CD14-positive monocyte (primary cell): ENCODE data around the gene MACROD1. TPM values are rescaled to one million over a fixed set of nuclear protein-coding genes. Genes with fewer than 3 reads are reported as not detected.

ENCODE experiments used
- DNase-seq, 3 donors: peaks; one replicate each; pipeline ENCODE4 v3.0.0-alpha.2; 2011 to 2022
- H2AFZ ChIP-seq: 2 replicates; pipeline ENCODE4 v1.6.0; 2012; ENCODE audit warnings: mild to moderate bottlenecking, low read depth, low read length, inconsistent platforms; ENCODE audit not compliant: insufficient read depth, poor library complexity, severe bottlenecking
- H3K27ac ChIP-seq, 2 donors: 1 replicate in 1 of 2; 2 replicates in 1 of 2; pipeline ENCODE4 v1.5.1; 2012 to 2013; ENCODE audit warnings: low read length in 2 of 2, control low read depth in 1 of 2, inconsistent platforms in 1 of 2, low read depth in 1 of 2, mild to moderate bottlenecking in 1 of 2
- H3K27me3 ChIP-seq, 2 donors: one replicate each; pipeline versions ENCODE4 v1.6.0 to v1.6.1; 2011 to 2013; ENCODE audit warnings: low read length in 2 of 2; ENCODE audit not compliant: control insufficient read depth in 2 of 2, insufficient read depth in 2 of 2
- H3K36me3 ChIP-seq, 2 donors: replicated peaks in 1 of 2; 1 replicate in 1 of 2; 2 replicates in 1 of 2; pipeline versions ENCODE4 v1.5.1 to v1.6.1; 2012 to 2013; ENCODE audit warnings: low read length in 2 of 2, control low read depth in 1 of 2, inconsistent platforms in 1 of 2, mild to moderate bottlenecking in 1 of 2; ENCODE audit not compliant: insufficient read depth in 2 of 2, control insufficient read depth in 1 of 2
- H3K4me1 ChIP-seq, 2 donors: 1 replicate in 1 of 2; 2 replicates in 1 of 2; pipeline versions ENCODE4 v1.5.1 to v1.6.1; 2012 to 2013; ENCODE audit warnings: low read length in 2 of 2, control low read depth in 1 of 2, inconsistent platforms in 1 of 2, mild to moderate bottlenecking in 1 of 2, moderate library complexity in 1 of 2; ENCODE audit not compliant: insufficient read depth in 2 of 2, control insufficient read depth in 1 of 2
- H3K4me2 ChIP-seq: replicated peaks from 2 replicates; pipeline ENCODE3; 2012; ENCODE audit warnings: low read length, moderate library complexity, mild to moderate bottlenecking; ENCODE audit not compliant: poor library complexity, severe bottlenecking; ENCODE audit errors: extremely low read depth
- H3K4me3 ChIP-seq, 3 experiments: fragments of 200-600 bp in 1 of 3; sonication (generic) in 1 of 3; replicated peaks in 1 of 3; 1 replicate in 2 of 3; 2 replicates in 1 of 3; pipeline ENCODE4 v1.5.1; 2011 to 2013; ENCODE audit warnings: low read length in 3 of 3, mild to moderate bottlenecking in 3 of 3, control low read depth in 2 of 3, low read depth in 2 of 3, inconsistent platforms in 1 of 3, moderate library complexity in 1 of 3
- H3K79me2 ChIP-seq: 2 replicates; pipeline ENCODE4 v1.6.0; 2012; ENCODE audit warnings: mild to moderate bottlenecking, control low read depth, inconsistent platforms, low read length, moderate library complexity; ENCODE audit not compliant: insufficient read depth
- H3K9ac ChIP-seq: 2 replicates; pipeline ENCODE4 v1.6.0; 2017; ENCODE audit warnings: low read length, mild to moderate bottlenecking; ENCODE audit not compliant: insufficient read depth, poor library complexity, severe bottlenecking
- H3K9me3 ChIP-seq, 2 donors: replicated peaks in 1 of 2; 1 replicate in 1 of 2; 2 replicates in 1 of 2; pipeline versions ENCODE4 v1.5.1 to v1.6.1; 2012 to 2013; ENCODE audit warnings: low read length in 2 of 2, control low read depth in 1 of 2; ENCODE audit not compliant: control insufficient read depth in 1 of 2, insufficient read depth in 1 of 2
- H4K20me1 ChIP-seq: 2 replicates; pipeline ENCODE4 v1.6.0; 2012; ENCODE audit warnings: mild to moderate bottlenecking, low read length, control low read depth, moderate library complexity; ENCODE audit not compliant: insufficient read depth
- H3K27ac Mint-ChIP-seq, 7 donors: one replicate each; pipeline ENCODE4 v1.8.0; 2020; ENCODE audit warnings: mild to moderate bottlenecking in 7 of 7, mixed read lengths in 7 of 7, moderate library complexity in 6 of 7, inconsistent platforms in 2 of 7
- H3K27me3 Mint-ChIP-seq, 3 donors: one replicate each; pipeline ENCODE4 v1.8.0; 2021 to 2022; ENCODE audit warnings: low read depth in 3 of 3, mild to moderate bottlenecking in 3 of 3, mixed read lengths in 3 of 3, moderate library complexity in 3 of 3, inconsistent platforms in 1 of 3
- H3K36me3 Mint-ChIP-seq, 2 donors: one replicate each; pipeline ENCODE4 v1.8.0; 2020; ENCODE audit warnings: mixed read lengths in 2 of 2, inconsistent platforms in 1 of 2, mild to moderate bottlenecking in 1 of 2
- H3K4me1 Mint-ChIP-seq: one replicate; pipeline ENCODE4 v1.8.0; 2020; ENCODE audit warnings: mild to moderate bottlenecking, mixed read lengths
- H3K4me3 Mint-ChIP-seq, 2 donors: one replicate each; pipeline ENCODE4 v1.8.0; 2020; ENCODE audit warnings: mild to moderate bottlenecking in 2 of 2, mixed read lengths in 2 of 2, moderate library complexity in 1 of 2
- H3K9me3 Mint-ChIP-seq, 7 donors: one replicate each; pipeline ENCODE4 v1.8.0; 2020 to 2022; ENCODE audit warnings: mixed read lengths in 7 of 7, mild to moderate bottlenecking in 6 of 7, moderate library complexity in 6 of 7, inconsistent platforms in 2 of 7
- WGBS: methylation state at CpG from one replicate; pipeline ENCODE4 v1.1.5; 2013; ENCODE audit warnings: missing lambda C conversion rate; ENCODE audit not compliant: insufficient coverage; 5-methylcytosine and 5-hydroxymethylcytosine counted together
- intact Hi-C, 2 donors: fragments of 100-400 bp; cut with micrococcal nuclease; formaldehyde crosslinking; loops; one replicate each; pipeline versions ENCODE4 v1.15.0 to v1.15.1; 2023
- polyA plus RNA-seq, 3 donors: library from polyadenylated mRNA; depleted of rRNA in 1 of 3; unstranded in 2 of 3; stranded (reverse) in 1 of 3; fragments of 300-500 nt in 2 of 3; fragments of >200 nt in 1 of 3; fragmentation: Illumina TruSeq in 2 of 3; gene quantifications; 1 replicate in 2 of 3; 2 replicates in 1 of 3; pipeline ENCODE4 v1.2.3, GENCODE V29; 2012 to 2021
- TF ChIP-seq, protein P1 (sequence below): fragments of 200-600 bp; IDR thresholded peaks from one replicate; pipeline ENCODE4 v1.8.0; 2022; ENCODE audit warnings: antibody characterized with exemption, mild to moderate bottlenecking

The MACROD1 gene
- polyA plus RNA-seq, 3 donors, result 1.5 to 2.4 (median 2.2) TPM

GRCh38 chr11:64000026-64000739 is 165.7 kb downstream of the MACROD1 start:
- Mint-ChIP-seq H3K27ac (no peak overlapping the region), H3K4me3 (peak overlapping the region in 1 of 2 donors; percentile 86), H3K36me3 (peaks cover 29 to 33% of the 10 kb centered on the region in 2 donors), H3K9me3 (peaks cover 0 to 10% (median 3%) of the 10 kb centered on the region in 7 donors), H3K27me3 (peaks cover 45 to 63% (median 50%) of the 10 kb centered on the region in 3 donors), H3K4me1 (peaks cover 38% of the 10 kb centered on the region)
- peaks cover 15 to 52% of the 10 kb centered on the region in 2 donors for H3K27me3 ChIP-seq
- H3K9ac ChIP-seq, result peak overlapping the region; percentile 32
- WGBS, result 1% methylated on average over 65 of the region's 67 CpGs
- DNase-seq, result peak; percentile 65 to 85 (median 82)
- H2AFZ ChIP-seq, result peak overlapping the region; percentile 35
- peaks cover 32 to 34% of the 10 kb centered on the region in 2 donors for H3K36me3 ChIP-seq
- H3K79me2 ChIP-seq, result no peaks in the 10 kb centered on the region
- H3K9me3 ChIP-seq, result peaks cover 0 to 5% of the 10 kb centered on the region in 2 donors
- TF ChIP-seq, protein P1, sequence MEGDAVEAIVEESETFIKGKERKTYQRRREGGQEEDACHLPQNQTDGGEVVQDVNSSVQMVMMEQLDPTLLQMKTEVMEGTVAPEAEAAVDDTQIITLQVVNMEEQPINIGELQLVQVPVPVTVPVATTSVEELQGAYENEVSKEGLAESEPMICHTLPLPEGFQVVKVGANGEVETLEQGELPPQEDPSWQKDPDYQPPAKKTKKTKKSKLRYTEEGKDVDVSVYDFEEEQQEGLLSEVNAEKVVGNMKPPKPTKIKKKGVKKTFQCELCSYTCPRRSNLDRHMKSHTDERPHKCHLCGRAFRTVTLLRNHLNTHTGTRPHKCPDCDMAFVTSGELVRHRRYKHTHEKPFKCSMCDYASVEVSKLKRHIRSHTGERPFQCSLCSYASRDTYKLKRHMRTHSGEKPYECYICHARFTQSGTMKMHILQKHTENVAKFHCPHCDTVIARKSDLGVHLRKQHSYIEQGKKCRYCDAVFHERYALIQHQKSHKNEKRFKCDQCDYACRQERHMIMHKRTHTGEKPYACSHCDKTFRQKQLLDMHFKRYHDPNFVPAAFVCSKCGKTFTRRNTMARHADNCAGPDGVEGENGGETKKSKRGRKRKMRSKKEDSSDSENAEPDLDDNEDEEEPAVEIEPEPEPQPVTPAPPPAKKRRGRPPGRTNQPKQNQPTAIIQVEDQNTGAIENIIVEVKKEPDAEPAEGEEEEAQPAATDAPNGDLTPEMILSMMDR, result peak; percentile 91
- H3K4me1 ChIP-seq, result peaks cover 37 to 49% of the 10 kb centered on the region in 2 donors
- no peak overlapping the region for H3K27ac ChIP-seq
- peaks cover 50% of the 10 kb centered on the region for H4K20me1 ChIP-seq
- H3K4me3 ChIP-seq, result peak overlapping the region in 1 of 3 experiments; percentile 68
- intact Hi-C loops, result loop anchor here (2.0 kb wide), 1 partner anchor 149 kb away; no protein-coding TSS in a partner anchor
- H3K4me2 ChIP-seq, result peak overlapping the region; percentile 81

DNA sequence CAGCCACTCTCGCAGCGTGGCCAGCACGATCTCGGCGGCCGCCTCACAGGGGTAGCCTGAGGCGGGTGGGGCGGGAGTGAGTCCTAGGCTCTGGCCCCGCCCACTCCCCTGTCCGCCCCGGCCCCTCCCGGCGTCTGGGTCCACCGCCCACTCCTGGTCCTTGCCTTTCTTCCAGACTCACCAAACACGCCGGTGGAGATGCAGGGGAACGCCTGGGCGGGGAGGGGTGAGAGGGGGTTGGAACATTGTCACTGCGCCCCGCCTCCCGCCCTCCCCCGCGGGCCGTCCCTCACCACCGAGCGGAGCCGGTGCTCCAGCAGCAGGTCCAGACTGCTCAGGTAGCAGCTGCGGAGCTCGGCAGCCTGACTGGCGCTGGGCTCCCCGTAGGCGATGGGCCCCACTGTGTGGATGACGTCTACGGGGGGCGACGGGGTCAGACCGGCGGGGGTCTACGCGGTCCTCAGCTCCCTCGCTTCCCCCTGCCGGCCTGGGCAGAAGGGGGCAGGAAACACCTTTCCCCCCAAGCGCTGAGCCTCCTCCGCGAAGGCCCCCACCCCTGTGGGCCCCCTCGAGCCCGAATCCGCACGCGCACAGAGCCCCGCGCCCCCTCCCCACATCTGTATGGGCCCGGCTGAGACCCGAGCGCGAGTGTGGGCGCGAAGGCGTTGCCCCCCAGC is 166.4 kb downstream of the MACROD1 start:
- H3K27me3 ChIP-seq, result peaks cover 15 to 50% of the 10 kb centered on the region in 2 donors
- Mint-ChIP-seq H3K27ac (no peak overlapping the region), H3K4me1 (peaks cover 40% of the 10 kb centered on the region), H3K9me3 (peaks cover 0 to 10% (median 3%) of the 10 kb centered on the region in 7 donors), H3K36me3 (peaks cover 35 to 40% of the 10 kb centered on the region in 2 donors), H3K4me3 (peak overlapping the region; percentile 70 to 86), H3K27me3 (peaks cover 39 to 58% (median 49%) of the 10 kb centered on the region in 3 donors)
- DNase-seq, result peak; percentile 18 to 25 (median 21)
- H4K20me1 ChIP-seq, result peaks cover 57% of the 10 kb centered on the region
- intact Hi-C loops, result loop anchor here (2.0 kb wide), 1 partner anchor 149 kb away; no protein-coding TSS in a partner anchor
- H3K79me2 ChIP-seq, result no peaks in the 10 kb centered on the region
- peak overlapping the region; percentile 19 to 68 (median 23) for H3K4me3 ChIP-seq
- under 1% methylated on average over 35 of the region's 59 CpGs for WGBS
- peak overlapping the region; percentile 32 for H3K9ac ChIP-seq
- no peak overlapping the region for H3K27ac ChIP-seq
- TF ChIP-seq, protein P1, result no peak
- peak overlapping the region; percentile 81 for H3K4me2 ChIP-seq
- no peak overlapping the region for H2AFZ ChIP-seq
- peaks cover 0 to 5% of the 10 kb centered on the region in 2 donors for H3K9me3 ChIP-seq
- peaks cover 37 to 51% of the 10 kb centered on the region in 2 donors for H3K4me1 ChIP-seq
- peaks cover 38 to 41% of the 10 kb centered on the region in 2 donors for H3K36me3 ChIP-seq
